GM21381 (cell line): ENCODE results near the gene SLC25A34.

Source experiments
- ATAC-seq: cut with Tn5 transposase; IDR thresholded peaks from one replicate; pipeline ENCODE4 v1.9.1; 2021; ENCODE audit warnings: mild to moderate bottlenecking, moderate library complexity; ENCODE audit not compliant: unreplicated experiment

The SLC25A34 gene

GRCh38 chr1:15712168-15712567 is 23.9 kb upstream of the SLC25A34 start:
- no peak for ATAC-seq

- ATAC-seq = no peak
These were observed 21.5 kb upstream of the SLC25A34 start for GRCh38 chr1:15714406-15715136.

- ATAC-seq = no peak
These were observed 18.5 kb upstream of the SLC25A34 start for GRCh38 chr1:15717418-15718125.

- no peak for ATAC-seq
These were observed 17.9 kb upstream of the SLC25A34 start for GRCh38 chr1:15718199-15718601.

- ATAC-seq = no peak
These were observed 16.5 kb upstream of the SLC25A34 start for GRCh38 chr1:15719381-15720120.

GRCh38 chr1:15720861-15721260 is 15.2 kb upstream of the SLC25A34 start:
- no peak for ATAC-seq

- no peak for ATAC-seq
These were observed 13.6 kb upstream of the SLC25A34 start for GRCh38 chr1:15722411-15722810.

GRCh38 chr1:15722836-15723532 is 13.1 kb upstream of the SLC25A34 start:
- ATAC-seq = no peak

- no peak for ATAC-seq
These were observed 12.3 kb upstream of the SLC25A34 start for GRCh38 chr1:15723631-15724246.

- ATAC-seq = no peak
These were observed 10.8 kb upstream of the SLC25A34 start for GRCh38 chr1:15724949-15725880.

GRCh38 chr1:15726508-15726907 is 9.6 kb upstream of the SLC25A34 start:
- no peak for ATAC-seq

- no peak for ATAC-seq
These were observed 9.0 kb upstream of the SLC25A34 start for GRCh38 chr1:15727021-15727420.

- no peak for ATAC-seq
These were observed 8.6 kb upstream of the SLC25A34 start for GRCh38 chr1:15727424-15727823.

GRCh38 chr1:15727866-15728534 is 8.1 kb upstream of the SLC25A34 start:
- ATAC-seq = no peak

GRCh38 chr1:15728937-15729657 is 7.0 kb upstream of the SLC25A34 start:
- no peak for ATAC-seq

GRCh38 chr1:15730423-15730822 is 5.6 kb upstream of the SLC25A34 start:
- no peak for ATAC-seq

- no peak for ATAC-seq
These were observed 5.1 kb upstream of the SLC25A34 start for GRCh38 chr1:15730936-15731335.
